Fibroblast of lung (primary cell): ENCODE data around the gene PSMC1. TPM values are rescaled to one million over a fixed set of nuclear protein-coding genes. Genes with fewer than 3 reads are reported as not detected.
A peak's percentile ranks its signal among the peaks of the same experiment; 100 is the strongest.

Experiments
- DNase-seq, 2 donors: peaks; one replicate each; pipeline versions ENCODE4 v3.0.0 to v3.0.0-alpha.2; 2010; ENCODE audit warnings: low read depth in 2 of 2
- H2AFZ ChIP-seq: 2 replicates; pipeline ENCODE4 v1.5.1; 2012; ENCODE audit warnings: low read length, control low read depth, inconsistent platforms
- H3K27ac ChIP-seq: 2 replicates; pipeline ENCODE4 v1.5.1; 2011; ENCODE audit warnings: low read length, control low read depth; ENCODE audit not compliant: insufficient read depth
- H3K27me3 ChIP-seq: 2 replicates; pipeline ENCODE4 v1.5.1; 2011; ENCODE audit warnings: mild to moderate bottlenecking, low read length; ENCODE audit not compliant: control insufficient read depth, insufficient read depth
- H3K36me3 ChIP-seq: 2 replicates; pipeline ENCODE4 v1.5.1; 2011; ENCODE audit warnings: low read length; ENCODE audit not compliant: control insufficient read depth, insufficient read depth
- H3K4me1 ChIP-seq: 2 replicates; pipeline ENCODE4 v1.5.1; 2011; ENCODE audit warnings: low read length; ENCODE audit not compliant: control insufficient read depth, insufficient read depth; ENCODE audit errors: extremely low read depth
- H3K4me2 ChIP-seq: 2 replicates; pipeline ENCODE4 v1.5.1; 2011; ENCODE audit warnings: low read length, control low read depth; ENCODE audit not compliant: insufficient read depth; ENCODE audit errors: extremely low read depth
- H3K4me3 ChIP-seq, 4 experiments: fragments of 200-600 bp in 1 of 4; sonication (generic) in 1 of 4; replicated peaks in 1 of 4; 2 replicates each; pipeline ENCODE4 v1.5.1; 2011 to 2016; ENCODE audit warnings: low read length in 4 of 4, low read depth in 3 of 4, mild to moderate bottlenecking in 3 of 4, control low read depth in 2 of 4, inconsistent platforms in 1 of 4, mixed read lengths in 1 of 4; ENCODE audit not compliant: insufficient read depth in 1 of 4; ENCODE audit errors: control extremely low read depth in 1 of 4
- H3K79me2 ChIP-seq: 2 replicates; pipeline ENCODE4 v1.5.1; 2012; ENCODE audit warnings: mild to moderate bottlenecking, low read length, inconsistent platforms; ENCODE audit not compliant: control insufficient read depth, insufficient read depth
- H3K9ac ChIP-seq: 2 replicates; pipeline ENCODE4 v1.5.1; 2011; ENCODE audit warnings: mild to moderate bottlenecking, low read length, control low read depth; ENCODE audit not compliant: insufficient read depth
- H3K9me3 ChIP-seq: 2 replicates; pipeline ENCODE4 v1.5.1; 2012; ENCODE audit warnings: low read depth, low read length; ENCODE audit not compliant: control insufficient read depth, insufficient read depth
- H4K20me1 ChIP-seq: 2 replicates; pipeline ENCODE4 v1.5.1; 2011; ENCODE audit warnings: low read length; ENCODE audit not compliant: control insufficient read depth, insufficient read depth; ENCODE audit errors: extremely low read depth
- CTCF ChIP-seq, 2 donors: IDR thresholded peaks in 1 of 2; conservative IDR thresholded peaks in 1 of 2; 1 replicate in 1 of 2; 2 replicates in 1 of 2; pipeline ENCODE4 v1.5.1; 2011 to 2012; ENCODE audit warnings: low read length in 2 of 2, control low read depth in 1 of 2, inconsistent platforms in 1 of 2, low read depth in 1 of 2, mild to moderate bottlenecking in 1 of 2
- EZH2 ChIP-seq: IDR thresholded peaks from 2 replicates; pipeline ENCODE4 v1.5.1; 2012; ENCODE audit warnings: low read length, control low read depth, mild to moderate bottlenecking; ENCODE audit errors: missing control alignments
- polyA plus RNA-seq, 2 donors: library from polyadenylated mRNA; depleted of rRNA in 1 of 2; stranded (reverse) in 1 of 2; unstranded in 1 of 2; fragments of >200 nt; gene quantifications; 2 replicates each; pipeline ENCODE4 v1.2.1, GENCODE V29; 2011 to 2012; ENCODE audit warnings: missing spikeins in 1 of 2
- total RNA-seq: library from RNA; depleted of rRNA; stranded (reverse); fragments of >200 nt; gene quantifications from 2 replicates; pipeline ENCODE4 v1.2.1, GENCODE V29; 2014

PSMC1 gene
- total and polyA plus RNA-seq, 2 donors (not counting 1 experiment from before 2014, with no cell fraction given) = 112 to 274 TPM

DNA sequence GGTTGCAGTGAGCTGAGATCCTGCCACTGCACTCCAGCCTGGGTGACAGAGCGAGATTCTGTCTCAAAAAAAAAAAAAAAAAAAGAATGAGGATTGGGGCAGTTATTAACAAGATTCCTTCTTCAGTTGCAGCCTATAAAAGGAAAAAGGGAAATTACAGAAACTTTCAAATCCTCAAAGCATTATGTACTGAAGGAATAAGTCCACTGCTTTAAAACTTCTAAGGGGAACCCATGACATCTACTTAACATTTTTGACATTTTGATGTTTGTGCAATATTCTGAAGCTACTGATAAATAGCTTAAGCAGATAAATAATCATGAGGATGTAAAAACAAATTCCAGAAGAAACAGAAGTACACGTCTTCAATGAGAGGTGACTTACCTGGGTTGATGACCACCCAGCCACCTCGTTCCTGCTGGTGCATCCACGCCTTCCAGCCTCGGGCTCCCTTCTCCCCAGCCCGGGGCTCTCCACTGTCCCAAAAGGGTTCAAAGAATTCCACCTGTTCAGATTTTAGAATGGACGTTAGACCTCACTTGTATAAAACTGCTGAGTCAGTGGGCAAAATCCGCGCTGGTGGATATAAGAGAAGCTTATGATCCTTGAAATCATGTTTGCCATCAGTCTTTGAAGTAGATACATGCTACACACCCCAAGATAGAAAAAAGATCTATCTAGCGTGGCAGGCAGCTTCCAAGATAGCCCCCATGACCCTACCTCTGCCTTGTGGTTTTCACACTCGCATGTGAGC, 41.7 kb downstream of the PSMC1 start:
- Histone ChIP-seq H3K79me2 (no peaks in the 10 kb centered on the region), H3K9ac (no peak overlapping the region), H4K20me1 (no peaks in the 10 kb centered on the region), H3K9me3 (no peaks in the 10 kb centered on the region), H3K4me1 (no peaks in the 10 kb centered on the region), H3K27me3 (no peaks in the 10 kb centered on the region), H3K4me2 (no peak overlapping the region), H3K36me3 (no peaks in the 10 kb centered on the region), H3K4me3 (no peak overlapping the region), H3K27ac (no peak overlapping the region), H2AFZ (no peak overlapping the region)
- TF ChIP-seq EZH2 = no peak
- no peak for TF ChIP-seq CTCF (conservative IDR thresholded peaks at IDR 0.05 in 1 of 2, IDR thresholded peaks at IDR 0.05 in 1 of 2; ENCODE audit: low read depth in 1 of 2, low read length in 2 of 2)
- DNase-seq = no peak

- peaks cover 2% of the 10 kb centered on the region for H3K36me3 ChIP-seq
Measured at GRCh38 chr14:90299408-90299807, 43.1 kb downstream of the PSMC1 start.

GRCh38 chr14:90300611-90301047, 44.3 kb downstream of the PSMC1 start:
- no peak overlapping the region for H3K4me2 ChIP-seq
- H3K27ac ChIP-seq = no peak overlapping the region
- H3K9me3 ChIP-seq = no peaks in the 10 kb centered on the region
- no peaks in the 10 kb centered on the region for H3K27me3 ChIP-seq
- TF ChIP-seq EZH2 (no peak), CTCF (conservative IDR thresholded peaks at IDR 0.05 in 1 of 2, IDR thresholded peaks at IDR 0.05 in 1 of 2; ENCODE audit: low read depth in 1 of 2, low read length in 2 of 2) (no peak)
- H3K4me3 ChIP-seq = no peak overlapping the region
- peaks cover 2% of the 10 kb centered on the region for H3K36me3 ChIP-seq
- no peaks in the 10 kb centered on the region for H3K79me2 ChIP-seq
- H3K9ac ChIP-seq = no peak overlapping the region
- peak in 1 of 2 donors; percentile 54 for DNase-seq
- H3K4me1 ChIP-seq = no peaks in the 10 kb centered on the region
- no peaks in the 10 kb centered on the region for H4K20me1 ChIP-seq
- no peak overlapping the region for H2AFZ ChIP-seq

More at GRCh38 chr14:90299408-90299807, 43.1 kb downstream of the PSMC1 start:
- H3K79me2 ChIP-seq = no peaks in the 10 kb centered on the region
- TF ChIP-seq CTCF (conservative IDR thresholded peaks at IDR 0.05 in 1 of 2, IDR thresholded peaks at IDR 0.05 in 1 of 2; ENCODE audit: low read depth in 1 of 2, low read length in 2 of 2) = no peak
- TF ChIP-seq EZH2 = no peak
- H3K4me2 ChIP-seq = no peak overlapping the region
- H3K9ac ChIP-seq = no peak overlapping the region
- DNase-seq = no peak
- H3K27me3 ChIP-seq = no peaks in the 10 kb centered on the region
- no peak overlapping the region for H3K27ac ChIP-seq
- no peak overlapping the region for H2AFZ ChIP-seq
- no peak overlapping the region for H3K4me3 ChIP-seq
- H4K20me1 ChIP-seq = no peaks in the 10 kb centered on the region
- no peaks in the 10 kb centered on the region for H3K9me3 ChIP-seq
- no peaks in the 10 kb centered on the region for H3K4me1 ChIP-seq
